Erythroblast (primary cell): ENCODE results near the gene FAM228A.
A peak's percentile ranks its signal among the peaks of the same experiment; 100 is the strongest.
"Not testable (repeated sequence)": the region's sequence is repeated elsewhere in the genome, so short reads cannot be mapped to it uniquely, and the experiment has no call there.

Source experiments
- DNase-seq, 2 experiments: peaks; one replicate each; lab custom pipeline; 2025; lab: John Stamatoyannopoulos, UW
- GATA1 ChIP-seq: IDR thresholded peaks from 2 replicates; pipeline ENCODE4 v1.6.1; 2011; ENCODE audit warnings: low read depth, mild to moderate bottlenecking, control low read depth, low read length, moderate library complexity
- POLR2A ChIP-seq: IDR thresholded peaks from 2 replicates; pipeline ENCODE4 v1.6.1; 2011; ENCODE audit warnings: mild to moderate bottlenecking, low read length

FAM228A gene

GRCh38 chr2:24174851-24175277 is at the start of gene FAM228A:
TSS of gene FAM228A (plus strand) at chr2:24175053. CDS start at chr2:24175481, 428 bp downstream.
- TF ChIP-seq GATA1 (no peak), POLR2A (no peak)
- no peak for DNase-seq

- TF ChIP-seq GATA1 (no peak), POLR2A (no peak)
- no peak for DNase-seq
Measured at GRCh38 chr2:24125956-24126355, 48.9 kb upstream of the FAM228A start.

- TF ChIP-seq GATA1 (no peak), POLR2A (no peak)
Measured at GRCh38 chr2:24132543-24132942, 42.3 kb upstream of the FAM228A start.

GRCh38 chr2:24140305-24140704 is 34.5 kb upstream of the FAM228A start:
- not testable (repeated sequence) for DNase-seq

More at GRCh38 chr2:24132543-24132942, 42.3 kb upstream of the FAM228A start:
- no peak for DNase-seq

GRCh38 chr2:24147364-24147763 is 27.5 kb upstream of the FAM228A start:
- no peak for TF ChIP-seq POLR2A
- peak in 1 of 2 experiments; percentile 20 for DNase-seq

GRCh38 chr2:24152413-24153197 is 22.2 kb upstream of the FAM228A start:
- TF ChIP-seq GATA1, result no peak
- TF ChIP-seq POLR2A, result no peak
- no peak for DNase-seq

GRCh38 chr2:24153478-24153877 is 21.4 kb upstream of the FAM228A start:
- DNase-seq, result no peak
- TF ChIP-seq GATA1 (no peak), POLR2A (no peak)

GRCh38 chr2:24158131-24158530 is 16.7 kb upstream of the FAM228A start:
- no peak for DNase-seq

GRCh38 chr2:24159708-24160107 is 15.1 kb upstream of the FAM228A start:
- TF ChIP-seq POLR2A (no peak), GATA1 (no peak)
- DNase-seq, result no peak

More at GRCh38 chr2:24158131-24158530, 16.7 kb upstream of the FAM228A start:
- TF ChIP-seq GATA1, result no peak
- TF ChIP-seq POLR2A, result no peak

GRCh38 chr2:24160761-24161160 is 14.1 kb upstream of the FAM228A start:
- no peak for DNase-seq
- TF ChIP-seq GATA1 (no peak), POLR2A (no peak)

- DNase-seq, result no peak
- TF ChIP-seq POLR2A (no peak), GATA1 (no peak)
Measured at GRCh38 chr2:24162494-24162893, 12.4 kb upstream of the FAM228A start.

- no peak for TF ChIP-seq POLR2A
- TF ChIP-seq GATA1, result no peak
Measured at GRCh38 chr2:24163186-24163585, 11.7 kb upstream of the FAM228A start.

GRCh38 chr2:24163601-24164000 is 11.3 kb upstream of the FAM228A start:
- no peak for DNase-seq
- no peak for TF ChIP-seq GATA1
- TF ChIP-seq POLR2A, result no peak

More at GRCh38 chr2:24163186-24163585, 11.7 kb upstream of the FAM228A start:
- no peak for DNase-seq

GRCh38 chr2:24164416-24164973 is 10.4 kb upstream of the FAM228A start:
- TF ChIP-seq GATA1, result no peak
- no peak for TF ChIP-seq POLR2A
- DNase-seq, result peak; percentile 52 to 62
